ENCODE measurements around the gene ZNF652.

- no peak for TF ChIP-seq EZH2phosphoT487 (conservative IDR thresholded peaks at IDR 0.05; ENCODE audit: low read length)
- TF ChIP-seq CTCF (IDR thresholded peaks at IDR 0.05; ENCODE audit: insufficient read depth, low read length, poor library complexity, severe bottlenecking): no peak
Observed at GRCh38 chr17:49372425-49372824, 10.4 kb upstream of the ZNF652 start.
